T-helper 1 cell treated with Interleukin-12 subunit alpha and Interleukin-12 subunit beta and Interleukin-4 antibody, amounts not matched to agents 30 ng/mL and 1 ng/mL, for 36 hours (primary cell): ENCODE results near the gene ANKRD6. TPM values are rescaled to one million over a fixed set of nuclear protein-coding genes. Genes with fewer than 3 reads are reported as not detected.

Experiments used
- intact Hi-C: fragments of 100-400 bp; cut with micrococcal nuclease; formaldehyde crosslinking; loops from one replicate; pipeline ENCODE4 v1.15.1; 2024
- total RNA-seq: library from RNA; stranded (reverse); gene quantifications from 2 replicates; pipeline ENCODE4 v1.2.3, GENCODE V29; 2022

Gene ANKRD6
- total RNA-seq, 1 donor from 2014 or later, result 3.8 TPM

DNA sequence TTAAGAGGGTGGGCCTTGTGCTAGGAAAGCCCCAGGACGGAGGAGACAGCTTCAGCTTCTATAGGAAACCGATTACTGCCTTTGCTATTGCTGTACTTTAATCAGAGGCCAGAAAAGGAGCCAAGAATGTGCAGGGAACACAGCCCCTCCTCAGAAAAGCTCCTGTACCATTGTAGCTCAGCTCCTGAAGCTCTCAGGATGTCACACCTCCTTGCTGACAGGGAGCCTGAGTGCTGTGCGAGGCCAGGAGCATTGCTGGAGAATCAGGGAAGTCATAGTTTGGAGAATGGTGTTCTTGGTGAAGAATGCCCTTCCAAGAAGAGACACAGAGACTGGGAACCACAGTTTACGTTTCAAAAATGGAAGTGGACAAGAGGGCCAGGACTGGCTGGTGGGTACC is 158.8 kb downstream of the ANKRD6 start:
- intact Hi-C loops, result no loop called here

GRCh38 chr6:89596056-89596455 is 163.1 kb downstream of the ANKRD6 start:
- intact Hi-C loops, result loop anchor here (1.0 to 5.0 kb wide), 7 partner anchors 43 to 633 kb away; partner anchors contain the start of genes CASP8AP2, LYRM2, PNRC1 and RNGTT

- intact Hi-C loops, result loop anchor here (1.0 to 5.0 kb wide), 7 partner anchors 42 to 633 kb away; partner anchors contain the start of genes CASP8AP2, LYRM2, PNRC1 and RNGTT
These were observed 163.5 kb downstream of the ANKRD6 start for GRCh38 chr6:89596484-89596883.

- intact Hi-C loops, result loop anchor here (2.0 to 5.0 kb wide), 4 partner anchors 41 to 517 kb away; partner anchors contain the start of genes CASP8AP2, LYRM2 and PNRC1
These were observed 164.4 kb downstream of the ANKRD6 start for GRCh38 chr6:89597372-89597771.

DNA sequence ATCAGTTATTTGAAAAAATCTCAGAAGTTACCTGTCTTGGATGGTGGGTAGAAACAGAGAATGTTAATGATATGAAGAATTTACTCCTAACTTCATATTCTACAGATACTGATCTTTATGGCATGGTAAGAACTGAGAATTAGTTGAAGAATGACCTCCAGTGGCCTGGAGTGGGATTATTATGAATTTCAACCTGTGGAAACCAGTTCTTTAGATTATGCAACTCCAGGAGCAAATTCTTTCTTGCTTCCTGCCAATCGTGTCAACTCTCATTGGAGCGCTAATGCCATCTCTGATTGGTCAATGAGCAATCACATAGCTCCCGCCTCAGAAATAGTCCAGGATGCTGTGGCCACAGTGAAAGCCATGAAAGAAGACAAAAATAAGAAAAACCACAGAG is 165.0 kb downstream of the ANKRD6 start:
- intact Hi-C loops, result loop anchor here (2.0 to 5.0 kb wide), 4 partner anchors 41 to 517 kb away; partner anchors contain the start of genes CASP8AP2, LYRM2 and PNRC1

DNA sequence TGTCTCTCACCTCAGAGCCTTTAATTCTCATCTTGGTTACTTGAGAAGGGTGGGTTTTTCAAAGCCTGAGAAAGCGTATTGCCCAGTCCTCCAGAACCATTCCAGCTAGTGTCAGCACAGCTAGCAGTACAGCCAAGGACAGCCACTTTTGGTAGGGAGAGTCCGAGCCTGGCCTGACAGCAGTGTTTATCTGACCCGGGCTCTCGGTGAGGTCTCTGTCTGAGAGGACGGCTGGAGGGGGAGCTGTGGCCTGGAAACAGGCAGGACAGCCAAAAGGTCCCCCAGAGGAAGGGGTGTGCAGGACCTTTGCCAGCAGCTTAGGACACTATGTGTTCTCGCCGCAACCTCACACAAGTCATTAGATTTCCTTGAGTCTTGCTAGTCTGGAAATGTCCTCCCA is 166.8 kb downstream of the ANKRD6 start:
- intact Hi-C loops, result loop anchor here (5.0 kb wide), 1 partner anchor 302 kb away; no protein-coding TSS in a partner anchor

- intact Hi-C loops, result no loop called here
These were observed 169.2 kb downstream of the ANKRD6 start for GRCh38 chr6:89602166-89602565.

- intact Hi-C loops, result no loop called here
These were observed 171.7 kb downstream of the ANKRD6 start for GRCh38 chr6:89604653-89605052.

- intact Hi-C loops, result no loop called here
These were observed 172.9 kb downstream of the ANKRD6 start for GRCh38 chr6:89605861-89606260.

DNA sequence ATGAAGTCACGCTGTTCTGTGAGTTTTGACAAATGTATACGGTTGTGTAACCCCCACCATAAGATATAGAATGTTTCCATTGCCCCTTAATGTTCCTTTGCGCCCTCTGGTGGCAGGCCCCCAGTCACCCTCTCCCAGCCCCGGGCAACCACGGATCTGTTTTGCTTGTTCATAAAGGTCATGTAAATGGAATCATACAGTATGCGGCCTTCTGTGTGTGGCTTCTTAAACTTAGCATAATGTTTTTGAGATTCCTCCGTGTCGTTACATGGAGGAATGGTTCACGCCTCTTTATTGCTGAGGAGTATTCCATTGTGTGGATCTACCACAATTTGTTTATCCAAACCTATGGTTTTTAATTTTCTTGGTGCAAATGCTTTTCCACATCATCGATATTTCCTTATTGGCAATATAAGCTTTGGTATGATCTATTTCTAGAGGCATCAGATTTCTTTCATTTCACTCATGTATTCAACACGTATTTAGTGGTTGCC is 177.2 kb downstream of the ANKRD6 start:
- intact Hi-C loops, result loop anchor here (1.0 kb wide), 7 partner anchors 28 to 627 kb away; partner anchors contain the start of genes ANKRD6 and LYRM2

GRCh38 chr6:89611666-89612065 is 178.7 kb downstream of the ANKRD6 start:
- intact Hi-C loops, result no loop called here

- intact Hi-C loops, result no loop called here
These were observed 179.2 kb downstream of the ANKRD6 start for GRCh38 chr6:89612121-89612520.

DNA sequence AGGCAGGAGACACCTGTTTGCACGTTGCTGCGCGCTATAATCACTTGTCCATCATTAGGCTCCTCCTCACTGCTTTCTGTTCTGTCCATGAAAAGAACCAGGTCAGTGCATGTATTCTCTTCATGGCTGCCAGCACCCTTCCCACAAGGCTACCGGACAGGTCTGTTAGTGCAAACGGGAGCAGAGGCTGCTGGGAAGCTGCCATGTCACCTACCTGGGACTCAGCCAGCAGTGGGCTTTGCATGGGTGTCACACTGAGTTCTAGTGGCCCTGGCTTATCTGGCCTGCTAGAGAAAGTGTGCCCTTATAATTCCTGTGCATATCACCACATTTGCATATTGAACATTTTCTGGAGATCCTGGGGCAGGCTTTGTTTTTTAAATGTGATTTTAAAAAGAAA is 180.8 kb downstream of the ANKRD6 start:
- intact Hi-C loops, result no loop called here

GRCh38 chr6:89615882-89616281 is 182.9 kb downstream of the ANKRD6 start:
- intact Hi-C loops, result no loop called here

- intact Hi-C loops, result no loop called here
These were observed 183.6 kb downstream of the ANKRD6 start for GRCh38 chr6:89616531-89616930.

DNA sequence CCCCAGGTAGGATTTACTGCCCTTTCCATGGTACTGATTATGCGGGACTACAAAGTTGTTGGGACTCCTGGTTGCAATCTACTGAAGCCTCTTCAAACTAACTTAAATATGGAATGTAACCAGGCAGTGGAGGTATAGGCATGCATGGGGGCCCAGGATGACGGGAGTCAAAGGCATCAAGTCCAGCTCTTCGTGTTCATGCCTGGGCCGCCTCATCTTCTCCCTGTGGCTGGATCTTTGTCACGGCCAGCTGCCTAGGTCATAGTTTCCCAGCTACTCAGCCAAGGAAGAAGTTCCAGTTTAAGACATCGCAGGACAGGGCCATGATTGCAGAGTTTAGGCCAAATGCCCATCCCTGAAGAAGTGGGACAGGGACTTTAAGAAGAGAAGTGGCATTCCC is 185.1 kb downstream of the ANKRD6 start:
- intact Hi-C loops, result no loop called here

DNA sequence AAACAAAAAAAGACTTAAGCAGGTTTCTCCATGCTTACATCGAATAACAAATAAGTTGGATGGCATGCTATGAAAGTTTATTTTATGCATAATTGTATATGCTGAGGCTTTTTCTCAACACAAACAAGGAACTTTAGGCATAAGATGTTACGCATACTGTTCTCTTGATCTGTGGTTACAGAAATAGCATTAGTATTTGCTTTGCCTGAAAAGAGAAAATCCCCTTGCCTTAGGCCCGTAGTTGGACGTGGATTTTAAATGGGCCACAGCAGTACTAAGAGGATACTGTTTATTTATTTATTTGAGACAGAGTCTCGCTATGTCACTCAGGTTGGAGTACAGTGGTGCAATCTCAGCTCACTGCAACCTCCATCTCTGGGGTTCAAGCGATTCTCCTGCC is 186.6 kb downstream of the ANKRD6 start:
- intact Hi-C loops, result no loop called here

DNA sequence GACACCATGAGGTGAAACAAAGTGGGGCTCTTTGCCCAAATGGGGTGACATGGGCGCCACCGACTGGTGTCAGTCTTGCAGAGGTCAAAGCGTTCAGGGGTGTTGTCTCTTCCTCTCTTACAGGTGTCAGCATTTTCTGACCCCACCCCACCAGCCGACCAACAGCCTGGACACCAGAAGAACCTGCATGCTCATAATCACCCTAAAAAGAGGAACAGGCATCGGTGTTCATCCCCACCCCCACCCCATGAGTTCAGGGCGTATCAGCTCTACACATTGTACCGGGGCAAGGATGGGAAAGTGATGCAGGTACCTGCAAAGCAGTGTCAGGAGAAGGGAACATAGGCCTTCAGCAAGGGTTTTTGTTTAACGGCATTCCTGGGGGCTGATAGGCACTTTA is 190.8 kb downstream of the ANKRD6 start:
- intact Hi-C loops, result no loop called here

DNA sequence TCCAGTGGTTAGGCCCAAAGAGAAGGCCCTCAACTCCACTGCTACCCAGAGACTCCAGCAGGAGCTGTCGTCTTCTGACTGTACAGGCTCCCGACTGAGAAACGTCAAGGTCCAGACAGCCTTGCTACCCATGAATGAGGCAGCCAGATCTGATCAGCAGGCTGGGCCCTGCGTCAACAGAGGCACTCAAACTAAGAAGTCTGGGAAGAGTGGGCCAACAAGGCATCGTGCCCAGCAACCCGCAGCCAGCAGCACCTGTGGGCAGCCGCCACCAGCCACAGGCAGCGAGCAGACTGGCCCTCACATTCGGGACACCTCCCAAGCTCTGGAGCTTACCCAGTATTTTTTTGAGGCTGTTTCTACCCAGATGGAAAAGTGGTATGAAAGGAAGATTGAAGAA is 197.5 kb downstream of the ANKRD6 start:
- intact Hi-C loops, result no loop called here

GRCh38 chr6:89636412-89636811 is 203.5 kb downstream of the ANKRD6 start:
- intact Hi-C loops, result loop anchor here (5.0 kb wide), 3 partner anchors 339 to 841 kb away; no protein-coding TSS in a partner anchor

DNA sequence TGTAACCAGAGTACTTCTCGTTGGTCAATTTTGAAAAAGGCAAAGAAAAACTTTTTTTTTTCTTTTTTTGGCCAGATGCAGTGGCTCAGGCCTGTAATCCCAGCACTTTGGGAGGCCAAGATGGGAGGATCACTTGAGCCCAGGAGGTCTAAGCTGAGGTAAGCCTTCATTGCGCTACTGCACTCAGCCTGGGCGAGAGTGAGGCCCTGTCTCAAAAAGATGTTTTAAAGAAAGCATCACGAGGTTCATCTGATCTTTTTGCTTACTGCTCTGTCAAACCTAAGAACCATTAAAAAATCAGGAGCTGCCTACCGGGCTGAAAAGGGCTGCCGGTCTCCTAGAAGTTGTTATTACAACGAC is 205.0 kb downstream of the ANKRD6 start:
- intact Hi-C loops, result loop anchor here (1.0 to 5.0 kb wide), 16 partner anchors 28 to 1936 kb away; partner anchors contain the start of genes AKIRIN2, ANKRD6, CASP8AP2 and MAP3K7

DNA sequence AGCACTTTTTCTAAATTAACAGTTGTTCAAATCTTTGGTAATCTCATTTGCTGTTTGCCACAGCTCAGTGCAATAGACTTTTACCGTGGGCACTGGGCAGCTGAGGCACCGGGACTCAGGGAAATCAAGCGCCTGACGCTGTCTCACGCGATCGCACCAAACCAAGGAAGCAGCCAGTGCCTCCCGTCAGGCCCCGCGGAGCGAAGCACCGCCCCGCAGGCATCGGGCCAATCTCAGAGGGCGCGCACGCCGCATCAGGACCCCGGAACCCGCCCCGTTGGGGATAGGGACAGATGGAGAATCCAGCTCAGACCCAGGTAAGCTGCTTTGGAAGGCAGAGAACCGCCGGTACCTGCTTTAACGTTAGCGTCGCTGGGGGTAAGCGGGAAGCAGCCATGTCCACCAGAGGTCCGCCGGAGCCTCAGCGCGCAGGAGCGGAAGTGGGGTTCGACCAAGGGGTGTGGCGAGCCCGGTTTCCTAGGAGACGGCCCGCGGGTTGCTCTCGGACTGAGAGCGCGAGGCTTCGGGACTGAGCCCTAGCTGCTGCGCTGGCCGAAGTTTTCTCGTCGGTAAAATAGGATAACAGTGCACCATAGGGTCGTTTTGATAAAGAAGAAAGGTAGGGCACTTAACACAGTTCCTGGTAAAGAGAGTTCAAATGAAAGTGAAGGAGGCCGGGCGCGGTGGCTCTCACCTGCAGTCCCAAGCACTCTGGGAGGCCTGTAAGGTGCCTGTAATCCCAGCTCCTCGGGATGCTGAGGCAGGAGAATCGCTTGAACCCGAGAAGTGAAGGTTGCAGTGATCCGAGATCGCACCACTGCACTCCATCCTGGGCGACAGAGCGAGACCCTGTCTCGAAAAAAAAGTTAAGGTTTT is 205.6 kb downstream of the ANKRD6 start, which contains the start of gene LYRM2:
Gene LYRM2, minus strand, starts transcription at position 428 of the 876 bp plus-strand sequence. Its CDS starts 31 bp downstream, at position 397.
- intact Hi-C loops, result loop anchor here (1.0 to 5.0 kb wide), 16 partner anchors 28 to 1936 kb away; partner anchors contain the start of genes AKIRIN2, ANKRD6, CASP8AP2 and MAP3K7
